ENCODE data around the gene IL4R. TPM values are rescaled to one million over a fixed set of nuclear protein-coding genes. Genes with fewer than 3 reads are reported as not detected.

The IL4R gene
- total and polyA plus RNA-seq, 2 of the 8 experiments (the other 6 are each of a cell fraction or from before 2014, with no cell fraction given), result 29.1 to 29.4 TPM

- Histone ChIP-seq H3K27ac (ENCODE audit: low read depth, low read length) (peak overlapping the region; percentile 21; the same call in 1 of the 2 replicates), H3K27me3 (replicated peaks in 1 of 4; ENCODE audit: control insufficient read depth in 3 of 4, extremely low read depth in 1 of 4, insufficient read depth in 3 of 4, low read length in 3 of 4) (no peaks in the 10 kb centered on the region), H2BK120ac (replicated peaks; ENCODE audit: low read depth, low read length) (peak overlapping the region; percentile 75), H3K9me3 (ENCODE audit: insufficient read depth in 2 of 2, low read depth in 1 of 2, low read length in 1 of 2) (no peaks in the 10 kb centered on the region), H3K79me1 (ENCODE audit: low read depth, low read length) (peaks cover 5% of the 10 kb centered on the region; the same call in 1 of the 2 replicates), H2BK12ac (ENCODE audit: low read depth, low read length) (peak overlapping the region; percentile 95; the same call in 1 of the 2 replicates), H4K5ac (ENCODE audit: insufficient read length, low read depth, low read length) (peak overlapping the region; percentile 57), H4K20me1 (replicated peaks in 1 of 2; ENCODE audit: control insufficient read depth in 1 of 2, insufficient read depth in 2 of 2, low read length in 2 of 2) (no peaks in the 10 kb centered on the region), H3K4me3 (ENCODE audit: extremely low read depth in 1 of 4, insufficient read depth in 2 of 4, low read depth in 3 of 4, low read length in 4 of 4) (no peak overlapping the region), H2BK15ac (ENCODE audit: low read length) (peak overlapping the region; percentile 75), H3K9ac (replicated peaks in 1 of 4; ENCODE audit: extremely low read depth in 1 of 4, low read depth in 3 of 4, low read length in 3 of 4) (no peak overlapping the region), H4K8ac (ENCODE audit: extremely low read depth, insufficient read depth, low read length) (peak overlapping the region; percentile 81; the same call in 1 of the 2 replicates), H3K4me2 (ENCODE audit: insufficient read depth in 1 of 2, low read depth in 2 of 2, low read length in 2 of 2) (no peak overlapping the region), H3K4ac (replicated peaks; ENCODE audit: insufficient read length, low read depth, low read length) (peak overlapping the region; percentile 96), H3K14ac (ENCODE audit: insufficient read length) (no peak overlapping the region), H3K4me1 (replicated peaks in 1 of 4; ENCODE audit: control insufficient read depth in 3 of 4, insufficient read depth in 4 of 4, low read length in 3 of 4) (peaks cover 17 to 28% (median 22%) of the 10 kb centered on the region in 4 experiments; a peak in 6 of 7 replicates), H3K56ac (replicated peaks; ENCODE audit: insufficient read length, low read depth, low read length) (peak overlapping the region; percentile 49), H2BK5ac (ENCODE audit: low read depth, low read length) (peak overlapping the region; percentile 97), H3K23me2 (ENCODE audit: low read depth, low read length) (no peaks in the 10 kb centered on the region), H3K18ac (ENCODE audit: extremely low read depth, low read length) (peak overlapping the region; percentile 96), H3K79me2 (ENCODE audit: control insufficient read depth in 1 of 2, insufficient read depth in 2 of 2, low read length in 2 of 2) (peaks cover 0 to 53% of the 10 kb centered on the region in 2 experiments; a peak in 2 of 4 replicates), H3K23ac (ENCODE audit: insufficient read length) (no peak overlapping the region), H4K91ac (replicated peaks; ENCODE audit: insufficient read length, low read length) (peak overlapping the region; percentile 61), H2AFZ (ENCODE audit: low read length) (no peak overlapping the region), H2AK5ac (ENCODE audit: low read depth, low read length) (peak overlapping the region; percentile 91; the same call in 1 of the 2 replicates), H3K36me3 (ENCODE audit: control insufficient read depth in 2 of 4, insufficient read depth in 4 of 4, low read length in 3 of 4) (no peaks in the 10 kb centered on the region), H2BK20ac (ENCODE audit: low read length) (peak overlapping the region; percentile 87)
- DNase-seq (ENCODE audit: low read depth in 1 of 2, low spot score in 2 of 2) (peak in 1 of 2 experiments; percentile 51), FAIRE-seq (no peak)
- no peak for TF ChIP-seq TAF7 (optimal IDR thresholded peaks at IDR 0.05; ENCODE audit: borderline replicate concordance, low read depth, low read length)
- TF ChIP-seq TCF12 (IDR thresholded peaks at IDR 0.05; ENCODE audit: low read depth, low read length), result no peak
- no peak for TF ChIP-seq JUN (IDR thresholded peaks at IDR 0.05; ENCODE audit: low read depth, low read length)
- TF ChIP-seq KDM1A (IDR thresholded peaks at IDR 0.05; ENCODE audit: borderline replicate concordance, low read length), result peak; percentile 40
- no peak for TF ChIP-seq BCL11A (IDR thresholded peaks at IDR 0.05; ENCODE audit: low read depth in 2 of 2, low read length in 2 of 2)
- TF ChIP-seq EP300 (IDR thresholded peaks at IDR 0.05; ENCODE audit: borderline replicate concordance in 1 of 2, low read depth in 2 of 2, low read length in 2 of 2), result no peak
- POLR2A ChIA-PET (ENCODE audit: partially characterized antibody), result interaction anchor here (0.7 to 1.5 kb wide), 2 partner anchors 8 to 20 kb away, joined by 3 to 4 read pairs; no protein-coding TSS in a partner anchor
- CTCF ChIA-PET (ENCODE audit: partially characterized antibody), result no interaction called here
- 80% methylated on average over 7 of the region's 12 CpGs; no CpG with 5 or more reads in 1 of the 2 experiments for WGBS, 2 experiments (ENCODE audit: extremely low coverage in 1 of 2, insufficient coverage in 1 of 2, insufficient read length in 1 of 2, insufficient replicate concordance in 2 of 2, low coverage in 1 of 2, low lambda C conversion rate in 2 of 2, missing lambda C conversion rate in 1 of 2)
These were observed 11.1 kb downstream of the IL4R start for GRCh38 chr16:27324851-27325301.

Measured in H1 (cell line).